ENCODE results near the gene GORASP1. TPM values are rescaled to one million over a fixed set of nuclear protein-coding genes. Genes with fewer than 3 reads are reported as not detected.

GORASP1 gene
- total RNA-seq (2014; rRNA removed; shearing (Covaris generic)) (32.7 and 38.3 TPM in 2 replicates), polyA plus RNA-seq (2016; fragmentation: Nextera tagmentation; extraction: Ambion mirVana) (8.5 and 10.3 TPM in 2 replicates)
- long read RNA-seq, transcript GORASP1-201 (9 exons, 3,722 nt): major isoform, 6 of 7 reads
- long read RNA-seq, partial matches to known transcripts: 0 of 7 reads
- long read RNA-seq, other reads (novel, unspliced or antisense): 1 of 7 reads

- DNase-seq (ENCODE audit: low spot score) (peak; percentile 92), ATAC-seq (peak; percentile 72)
- no peaks in the 10 kb centered on the region for H3K4me1 ChIP-seq (ENCODE audit: insufficient read depth)
- no peaks in the 10 kb centered on the region for H3K9me2 ChIP-seq (ENCODE audit: insufficient read depth)
- peaks cover 33% of the 10 kb centered on the region for H3K4me1 Mint-ChIP-seq
- peaks cover 7% of the 10 kb centered on the region for H4K20me1 ChIP-seq (replicated peaks; ENCODE audit: insufficient read depth)
- peaks cover 10% of the 10 kb centered on the region for H3K27me3 Mint-ChIP-seq (ENCODE audit: insufficient read depth, low read depth, poor library complexity)
- H3K4me2 ChIP-seq: peak within 1 kb of the TSS; percentile 82
- no peaks in the 10 kb centered on the region for H3K36me3 ChIP-seq (ENCODE audit: insufficient read depth)
- no peak for TF ChIP-seq STAT1 (IDR thresholded peaks at IDR 0.05; ENCODE audit: unreplicated experiment)
- no peak for TF ChIP-seq JUNB (IDR thresholded peaks at IDR 0.05; ENCODE audit: unreplicated experiment)
- peak; percentile 93 for TF ChIP-seq CREB1 (CRISPR knock-in tag; IDR thresholded peaks at IDR 0.05; ENCODE audit: low read depth)
- TF ChIP-seq POLR2AphosphoS5 (IDR thresholded peaks at IDR 0.05; ENCODE audit: low read depth): peak; percentile 63
- no peak for TF ChIP-seq REST (IDR thresholded peaks at IDR 0.05; ENCODE audit: unreplicated experiment)
- no peaks in the 10 kb centered on the region for H3F3A ChIP-seq (replicated peaks; ENCODE audit: low read depth)
- H3K27me3 ChIP-seq (ENCODE audit: insufficient read depth): no peaks in the 10 kb centered on the region
- peak within 1 kb of the TSS; percentile 94 for H3K4me3 Mint-ChIP-seq
- no peaks in the 10 kb centered on the region; the same call in 1 of the 3 replicates for H3K36me3 Mint-ChIP-seq (ENCODE audit: low read depth)
- H3K79me2 ChIP-seq (replicated peaks; ENCODE audit: insufficient read depth): peaks cover 9% of the 10 kb centered on the region
- peak within 1 kb of the TSS; percentile 53 for H3K27ac Mint-ChIP-seq
- H3K27ac ChIP-seq (ENCODE audit: low read depth): no peak within 1 kb of the TSS
- H2AFZ ChIP-seq: peak within 1 kb of the TSS; percentile 98
- no peaks in the 10 kb centered on the region; the same call in 2 of the 3 replicates for H3K9me3 Mint-ChIP-seq
- H3K4me3 ChIP-seq: peak within 1 kb of the TSS; percentile 98
These were observed at the start of gene GORASP1, which contains the start of gene TTC21A for GRCh38 chr3:39107388-39108199. TSS of gene GORASP1 (minus strand) at chr3:39107627. CDS start at chr3:39107541, 86 bp downstream. TSS of gene TTC21A (plus strand) at chr3:39107680. CDS start at chr3:39107838, 158 bp downstream.

GRCh38 chr3:39156421-39156820, 49.0 kb upstream of the GORASP1 start:
- Mint-ChIP-seq H3K27me3 (ENCODE audit: insufficient read depth, low read depth, poor library complexity) (peaks cover 21% of the 10 kb centered on the region), H3K36me3 (ENCODE audit: low read depth) (no peaks in the 10 kb centered on the region), H3K4me3 (no peak overlapping the region), H3K4me1 (peaks cover 45% of the 10 kb centered on the region), H3K9me3 (no peaks in the 10 kb centered on the region; the same call in 1 of the 3 replicates), H3K27ac (no peak overlapping the region)
- Histone ChIP-seq H3K36me3 (ENCODE audit: insufficient read depth) (no peaks in the 10 kb centered on the region), H2AFZ (no peak overlapping the region), H3K4me1 (ENCODE audit: insufficient read depth) (peaks cover 28% of the 10 kb centered on the region), H3K9me2 (ENCODE audit: insufficient read depth) (no peaks in the 10 kb centered on the region), H3K79me2 (replicated peaks; ENCODE audit: insufficient read depth) (no peaks in the 10 kb centered on the region), H3K4me2 (no peak overlapping the region), H3K4me3 (no peak overlapping the region), H3F3A (replicated peaks; ENCODE audit: low read depth) (peaks cover 11% of the 10 kb centered on the region), H3K27ac (ENCODE audit: low read depth) (no peak overlapping the region), H3K27me3 (ENCODE audit: insufficient read depth) (no peaks in the 10 kb centered on the region), H4K20me1 (replicated peaks; ENCODE audit: insufficient read depth) (no peaks in the 10 kb centered on the region; the same call in 1 of the 2 replicates)
- ATAC-seq: no peak
- no peak for DNase-seq (ENCODE audit: low spot score)
- TF ChIP-seq REST (IDR thresholded peaks at IDR 0.05; ENCODE audit: unreplicated experiment) (no peak), NANOG (IDR thresholded peaks at IDR 0.05; ENCODE audit: borderline replicate concordance) (no peak), STAT1 (IDR thresholded peaks at IDR 0.05; ENCODE audit: unreplicated experiment) (no peak), CTCF (conservative IDR thresholded peaks at IDR 0.05; ENCODE audit: low read depth in 2 of 2) (no peak)
